ENCODE measurements around the gene CBX6. TPM values are rescaled to one million over a fixed set of nuclear protein-coding genes. Genes with fewer than 3 reads are reported as not detected.
A peak's percentile ranks its signal among the peaks of the same experiment; 100 is the strongest.

Gene CBX6
- total and polyA plus RNA-seq, 10 donors: 10.2 to 72.2 (median 38.7) TPM

GRCh38 chr22:38863531-38864131 is 8.4 kb downstream of the CBX6 start:
- TF ChIP-seq POLR2A (IDR thresholded peaks at IDR 0.05) (no peak), POLR2AphosphoS5 (IDR thresholded peaks at IDR 0.05) (peak in 2 of 3 donors; percentile 27 to 61)
- peak; percentile 66 for DNase-seq
- Histone ChIP-seq H3K4me3 (no peak overlapping the region), H3K27me3 (replicated peaks in 1 of 7) (no peaks in the 10 kb centered on the region), H3K36me3 (peaks cover 0 to 54% (median 25%) of the 10 kb centered on the region in 6 donors), H3K4me1 (peaks cover 10 to 77% (median 55%) of the 10 kb centered on the region in 6 donors), H3K27ac (peak overlapping the region in 4 of 8 donors; percentile 45 to 84 (median 64)), H3K9me3 (no peaks in the 10 kb centered on the region)
- intact Hi-C loops (cut with DNase I; ENCODE audit: low total_unique reads): no loop called here
- WGBS, 5 donors: 72 to 88% (median 83%) methylated on average over 10 to 12 of the region's 12 CpGs

GRCh38 chr22:38862375-38863329 is 9.4 kb downstream of the CBX6 start:
- WGBS, 5 donors: 61 to 81% (median 73%) methylated on average over 14 of the region's 14 CpGs
- peak overlapping the region in 2 of 8 donors; percentile 28 to 45 for H3K27ac ChIP-seq
- intact Hi-C loops (cut with DNase I; ENCODE audit: low total_unique reads): no loop called here
- no peak for TF ChIP-seq CTCF (IDR thresholded peaks at IDR 0.05 in 8 of 11, conservative IDR thresholded peaks at IDR 0.05 in 3 of 11)
- TF ChIP-seq POLR2AphosphoS5 (IDR thresholded peaks at IDR 0.05): peak; percentile 20 to 64 (median 36)
- no peaks in the 10 kb centered on the region for H3K27me3 ChIP-seq (replicated peaks in 1 of 7)
- H3K4me1 ChIP-seq: peaks cover 6 to 67% (median 49%) of the 10 kb centered on the region in 6 donors
- no peak for DNase-seq
- H3K9me3 ChIP-seq: no peaks in the 10 kb centered on the region
- peaks cover 0 to 44% (median 25%) of the 10 kb centered on the region in 6 donors for H3K36me3 ChIP-seq
- H3K4me3 ChIP-seq: no peak overlapping the region

- intact Hi-C loops (cut with DNase I; ENCODE audit: low total_unique reads): no loop called here
Measured at GRCh38 chr22:38861927-38862326, 10.1 kb downstream of the CBX6 start.

More at GRCh38 chr22:38861927-38862326, 10.1 kb downstream of the CBX6 start:
- no peak for TF ChIP-seq POLR2A (IDR thresholded peaks at IDR 0.05)
- TF ChIP-seq CTCF (IDR thresholded peaks at IDR 0.05 in 8 of 11, conservative IDR thresholded peaks at IDR 0.05 in 3 of 11): no peak
- peak in 1 of 3 donors; percentile 9 for TF ChIP-seq POLR2AphosphoS5 (IDR thresholded peaks at IDR 0.05)
- Histone ChIP-seq H3K27me3 (replicated peaks in 1 of 7) (no peaks in the 10 kb centered on the region), H3K9me3 (no peaks in the 10 kb centered on the region), H3K4me1 (peaks cover 6 to 60% (median 46%) of the 10 kb centered on the region in 6 donors), H3K4me3 (no peak overlapping the region), H3K27ac (no peak overlapping the region), H3K36me3 (peaks cover 0 to 37% (median 19%) of the 10 kb centered on the region in 6 donors)
- no peak for DNase-seq
- 61 to 74% (median 66%) methylated on average over 12 of the region's 12 CpGs for WGBS, 5 donors

All from spleen (tissue), 11 donors.